Prostate gland (tissue), 2 donors: ENCODE results near the gene SURF1. TPM values are rescaled to one million over a fixed set of nuclear protein-coding genes. Genes with fewer than 3 reads are reported as not detected.

Source experiments
- DNase-seq: peaks from one replicate; pipeline ENCODE4 v3.0.0-alpha.2; 2019; ENCODE audit warnings: low spot score
- H3K27ac ChIP-seq, 2 donors: fragments of 200-600 bp; sonication (generic); 2 replicates each; pipeline ENCODE4 v1.5.1; 2017 to 2019
- H3K27me3 ChIP-seq: fragments of 200-600 bp; sonication (generic); replicated peaks from 2 replicates; pipeline ENCODE4 v1.5.1; 2019; ENCODE audit not compliant: insufficient read depth
- H3K36me3 ChIP-seq, 2 donors: fragments of 200-600 bp; sonication (generic); 1 replicate in 1 of 2; 2 replicates in 1 of 2; pipeline versions ENCODE4 v1.5.1 to v1.8.1; 2017 to 2019
- H3K4me1 ChIP-seq: fragments of 200-600 bp; sonication (generic); replicated peaks from 2 replicates; pipeline ENCODE4 v1.5.1; 2019
- H3K4me3 ChIP-seq, 2 donors: fragments of 200-600 bp; sonication (generic); 2 replicates each; pipeline ENCODE4 v1.5.1; 2017 to 2019
- H3K9me3 ChIP-seq: fragments of 200-600 bp; sonication (generic); 2 replicates; pipeline ENCODE4 v1.5.1; 2017
- POLR2A ChIP-seq: fragments of 450-650 bp; IDR thresholded peaks from one replicate; pipeline ENCODE4 v1.6.1; 2016; ENCODE audit warnings: antibody characterized with exemption, mild to moderate bottlenecking
- POLR2AphosphoS5 ChIP-seq: sonication (generic); formaldehyde crosslinking; IDR thresholded peaks from one replicate; pipeline ENCODE4 v1.6.1; 2017; ENCODE audit warnings: antibody characterized with exemption
- WGBS: methylation state at CpG from one replicate; pipeline ENCODE4 v1.1.5; 2018; 5-methylcytosine and 5-hydroxymethylcytosine counted together
- intact Hi-C: fragments of 100-400 bp; cut with DNase I; formaldehyde crosslinking; loops from one replicate; pipeline ENCODE4 v1.14.2; 2022
- total RNA-seq, 2 donors: library from RNA; depleted of rRNA; stranded (reverse); fragments of >200 nt; gene quantifications; one replicate each; pipeline ENCODE4 v1.1.0, GENCODE V29; 2016
- TF ChIP-seq, protein P1 (sequence below), 4 experiments: fragments of 200-600 bp in 2 of 4; fragments of 450-650 bp in 2 of 4; sonication (generic) in 2 of 4; IDR thresholded peaks; 1 replicate in 3 of 4; 2 replicates in 1 of 4; pipeline ENCODE4 v1.5.1; 2016 to 2019; ENCODE audit warnings: antibody characterized with exemption in 4 of 4, mild to moderate bottlenecking in 2 of 4, moderate library complexity in 2 of 4

SURF1 gene
- total RNA-seq, 2 donors from 2014 or later: 53.3 to 73.8 TPM

DNA sequence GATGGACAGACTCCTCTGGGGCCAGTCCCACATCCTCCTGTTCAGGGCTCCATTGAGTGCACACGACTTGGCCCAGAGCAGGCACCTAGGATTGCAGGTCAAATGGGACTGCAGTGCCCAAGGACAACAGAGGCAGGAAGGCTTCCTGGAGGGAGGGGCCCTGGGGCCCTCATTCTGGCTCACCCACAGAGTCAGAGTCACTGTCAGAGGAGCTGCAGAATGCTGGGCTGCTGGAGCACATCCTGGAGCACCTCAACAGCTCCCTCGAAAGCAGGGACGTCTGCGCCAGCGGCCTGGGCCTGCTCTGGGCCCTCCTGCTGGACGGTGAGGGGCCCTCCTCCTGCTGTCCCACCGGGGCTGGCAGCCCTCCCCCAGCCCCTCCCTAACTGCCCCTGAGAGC lies 46.4 kb upstream of the SURF1 start:
- no peaks in the 10 kb centered on the region for H3K9me3 ChIP-seq
- 76% methylated on average over 6 of the region's 7 CpGs for WGBS
- H3K4me1 ChIP-seq: no peaks in the 10 kb centered on the region
- no peak overlapping the region for H3K27ac ChIP-seq
- H3K36me3 ChIP-seq: peaks cover 0 to 3% of the 10 kb centered on the region in 2 donors
- TF ChIP-seq POLR2A (no peak), POLR2AphosphoS5 (no peak)
- TF ChIP-seq, protein P1, sequence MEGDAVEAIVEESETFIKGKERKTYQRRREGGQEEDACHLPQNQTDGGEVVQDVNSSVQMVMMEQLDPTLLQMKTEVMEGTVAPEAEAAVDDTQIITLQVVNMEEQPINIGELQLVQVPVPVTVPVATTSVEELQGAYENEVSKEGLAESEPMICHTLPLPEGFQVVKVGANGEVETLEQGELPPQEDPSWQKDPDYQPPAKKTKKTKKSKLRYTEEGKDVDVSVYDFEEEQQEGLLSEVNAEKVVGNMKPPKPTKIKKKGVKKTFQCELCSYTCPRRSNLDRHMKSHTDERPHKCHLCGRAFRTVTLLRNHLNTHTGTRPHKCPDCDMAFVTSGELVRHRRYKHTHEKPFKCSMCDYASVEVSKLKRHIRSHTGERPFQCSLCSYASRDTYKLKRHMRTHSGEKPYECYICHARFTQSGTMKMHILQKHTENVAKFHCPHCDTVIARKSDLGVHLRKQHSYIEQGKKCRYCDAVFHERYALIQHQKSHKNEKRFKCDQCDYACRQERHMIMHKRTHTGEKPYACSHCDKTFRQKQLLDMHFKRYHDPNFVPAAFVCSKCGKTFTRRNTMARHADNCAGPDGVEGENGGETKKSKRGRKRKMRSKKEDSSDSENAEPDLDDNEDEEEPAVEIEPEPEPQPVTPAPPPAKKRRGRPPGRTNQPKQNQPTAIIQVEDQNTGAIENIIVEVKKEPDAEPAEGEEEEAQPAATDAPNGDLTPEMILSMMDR (IDR thresholded peaks at IDR 0.05): no peak
- DNase-seq: no peak
- H3K4me3 ChIP-seq: no peak overlapping the region
- H3K27me3 ChIP-seq: no peaks in the 10 kb centered on the region
- intact Hi-C loops: no loop called here

DNA sequence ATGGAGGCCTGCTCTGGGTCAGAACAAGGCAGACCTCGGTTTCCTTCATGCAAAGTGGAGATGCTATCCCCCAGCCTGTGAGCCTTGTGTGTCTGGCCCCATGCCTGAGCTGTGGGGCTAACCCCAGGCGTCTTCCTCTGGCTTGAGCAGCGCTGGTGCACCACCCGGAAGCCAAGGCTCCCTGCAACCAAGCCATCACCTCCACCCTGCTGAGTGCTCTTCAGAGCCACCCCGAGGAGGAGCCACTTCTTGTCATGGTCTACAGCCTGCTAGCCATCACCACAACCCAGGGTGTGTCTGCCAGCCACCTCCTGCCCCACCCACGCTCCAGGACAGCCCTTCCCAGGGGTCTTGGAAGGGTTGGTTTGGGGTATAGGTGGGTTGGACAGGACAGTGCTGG lies 45.3 kb upstream of the SURF1 start:
- TF ChIP-seq POLR2AphosphoS5 (no peak), POLR2A (no peak)
- TF ChIP-seq, protein P1 (IDR thresholded peaks at IDR 0.05): no peak
- intact Hi-C loops: no loop called here
- DNase-seq: no peak
- WGBS: 80% methylated on average over 6 of the region's 6 CpGs
- Histone ChIP-seq H3K4me3 (no peak overlapping the region), H3K27ac (no peak overlapping the region), H3K36me3 (peaks cover 0 to 3% of the 10 kb centered on the region in 2 donors), H3K9me3 (no peaks in the 10 kb centered on the region), H3K27me3 (no peaks in the 10 kb centered on the region), H3K4me1 (no peaks in the 10 kb centered on the region)

DNA sequence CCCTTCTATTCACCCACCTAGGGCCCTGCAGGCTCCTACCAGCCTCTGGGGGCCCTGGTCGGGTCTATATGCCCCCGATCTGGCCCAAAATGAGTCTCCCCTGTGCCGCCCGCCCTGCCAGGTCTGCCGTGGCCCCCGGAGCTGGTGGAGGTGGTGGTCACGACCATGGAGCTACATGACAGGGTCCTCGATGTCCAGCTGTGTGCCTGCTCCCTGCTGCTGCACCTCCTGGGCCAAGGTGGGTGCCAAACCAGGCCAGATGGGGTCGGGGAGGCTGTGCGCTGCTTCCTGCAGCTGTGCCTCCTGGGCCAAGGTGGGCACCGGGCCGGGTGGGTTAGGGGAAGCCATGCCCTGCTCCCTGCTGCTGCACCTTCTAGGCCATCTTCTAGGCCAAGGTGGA lies 44.0 kb upstream of the SURF1 start:
- TF ChIP-seq POLR2A: no peak
- TF ChIP-seq, protein P1 (IDR thresholded peaks at IDR 0.05): no peak
- no peak for TF ChIP-seq POLR2AphosphoS5
- Histone ChIP-seq H3K4me3 (no peak overlapping the region), H3K4me1 (no peaks in the 10 kb centered on the region), H3K27ac (no peak overlapping the region), H3K9me3 (no peaks in the 10 kb centered on the region), H3K27me3 (no peaks in the 10 kb centered on the region), H3K36me3 (no peaks in the 10 kb centered on the region)
- DNase-seq: no peak
- intact Hi-C loops: no loop called here
- 88% methylated on average over 11 of the region's 12 CpGs for WGBS

DNA sequence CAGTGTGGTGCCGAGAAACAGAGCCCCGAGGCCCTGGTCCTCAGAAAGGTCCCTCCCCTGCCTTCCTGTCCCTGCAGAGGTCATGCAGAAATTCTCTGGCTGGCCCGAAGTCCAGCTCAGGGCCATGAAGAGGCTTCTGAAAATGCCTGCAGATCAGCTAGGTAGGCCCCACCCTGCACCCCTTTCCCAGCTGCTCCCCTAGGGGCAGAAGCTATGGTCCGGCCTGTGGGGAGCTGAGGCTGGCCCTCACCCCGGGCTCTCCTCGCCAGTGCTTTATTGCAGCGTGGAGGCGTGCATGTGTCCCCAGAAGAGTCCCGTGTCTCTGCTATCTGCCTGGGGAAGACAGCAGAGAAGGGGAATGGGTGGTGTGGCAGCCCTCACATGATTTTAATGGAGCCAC lies 41.6 kb upstream of the SURF1 start:
- Histone ChIP-seq H3K27ac (no peak overlapping the region), H3K27me3 (peaks cover 4% of the 10 kb centered on the region), H3K4me1 (no peaks in the 10 kb centered on the region), H3K9me3 (no peaks in the 10 kb centered on the region), H3K36me3 (no peaks in the 10 kb centered on the region), H3K4me3 (no peak overlapping the region)
- 58% methylated on average over 7 of the region's 9 CpGs for WGBS
- TF ChIP-seq, protein P1 (IDR thresholded peaks at IDR 0.05): no peak
- TF ChIP-seq POLR2AphosphoS5 (no peak), POLR2A (no peak)
- intact Hi-C loops: no loop called here
- no peak for DNase-seq

DNA sequence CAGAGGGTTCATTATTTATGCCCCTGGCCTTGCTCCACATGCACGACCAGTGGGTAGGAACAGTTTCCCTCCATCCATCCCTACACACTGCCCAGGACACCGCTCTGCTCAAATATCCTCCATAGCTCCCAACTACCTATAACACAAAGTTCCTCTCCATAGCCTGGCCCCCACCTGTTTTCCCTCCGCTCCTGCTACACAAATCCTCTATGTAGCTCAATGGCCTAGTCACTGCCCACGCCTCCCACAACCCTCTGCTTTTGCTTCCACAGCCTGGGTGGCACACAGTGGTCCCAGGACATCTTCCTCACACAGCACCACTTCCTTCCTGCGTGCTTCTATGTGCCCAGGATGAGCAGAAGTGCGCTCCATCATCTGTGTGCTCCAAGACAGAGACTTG lies 41.1 kb upstream of the SURF1 start:
- TF ChIP-seq, protein P1 (IDR thresholded peaks at IDR 0.05): no peak
- TF ChIP-seq POLR2A (no peak), POLR2AphosphoS5 (no peak)
- Histone ChIP-seq H3K4me1 (no peaks in the 10 kb centered on the region), H3K27ac (no peak overlapping the region), H3K9me3 (no peaks in the 10 kb centered on the region), H3K36me3 (no peaks in the 10 kb centered on the region), H3K27me3 (peaks cover 4% of the 10 kb centered on the region), H3K4me3 (no peak overlapping the region)
- intact Hi-C loops: no loop called here
- 80% methylated on average over 6 of the region's 6 CpGs for WGBS
- DNase-seq: no peak
